SK-N-SH treated with all-trans-retinoic acid at 6 μM for 48 hours (cell line): Measurements from ENCODE around the gene CPNE7.

Source experiments
- ATAC-seq: fragments of 200-7000 bp; cut with Tn5 transposase; 3 replicates; pipeline ENCODE4 v1.9.1; 2020; ENCODE audit warnings: mild to moderate bottlenecking, moderate library complexity
- BACH2 ChIP-seq: fragments of 250-450 bp; sonication (Bioruptor Pico); IDR thresholded peaks from 2 replicates; pipeline ENCODE4 v1.9.0; 2021; ENCODE audit warnings: mild to moderate bottlenecking, borderline replicate concordance
- CSDC2 ChIP-seq: fragments of 250-450 bp; sonication (Bioruptor Pico); IDR thresholded peaks from 2 replicates; pipeline ENCODE4 v1.5.0; 2020; ENCODE audit warnings: mild to moderate bottlenecking, moderate library complexity
- CSRNP3 ChIP-seq: fragments of 250-450 bp; sonication (Bioruptor Pico); IDR thresholded peaks from 2 replicates; pipeline ENCODE4 v1.5.1; 2021; ENCODE audit warnings: mild to moderate bottlenecking, moderate library complexity
- GLIS3 ChIP-seq: fragments of 250-450 bp; sonication (Bioruptor Pico); IDR thresholded peaks from 2 replicates; pipeline ENCODE4 v1.5.0; 2020; ENCODE audit warnings: mild to moderate bottlenecking, moderate library complexity
- ISL1 ChIP-seq: fragments of 250-450 bp; sonication (Bioruptor Pico); IDR thresholded peaks from 2 replicates; pipeline ENCODE4 v2.1.2; 2022; ENCODE audit warnings: mild to moderate bottlenecking, moderate library complexity
- OSR1 ChIP-seq: fragments of 250-450 bp; sonication (Bioruptor Pico); IDR thresholded peaks from 2 replicates; pipeline ENCODE4 v1.8.0; 2022; ENCODE audit warnings: moderate library complexity, mild to moderate bottlenecking, inconsistent platforms
- PATZ1 ChIP-seq: fragments of 250-450 bp; sonication (Bioruptor Pico); IDR thresholded peaks from 2 replicates; pipeline ENCODE4 v1.8.0; 2020; ENCODE audit warnings: mild to moderate bottlenecking, moderate library complexity, borderline replicate concordance
- PPARA ChIP-seq: fragments of 250-450 bp; sonication (Bioruptor Pico); IDR thresholded peaks from 2 replicates; pipeline ENCODE4 v1.5.0; 2020; ENCODE audit warnings: mild to moderate bottlenecking, borderline replicate concordance
- RARB ChIP-seq: fragments of 250-450 bp; sonication (Bioruptor Pico); IDR thresholded peaks from 2 replicates; pipeline ENCODE4 v1.8.0; 2021; ENCODE audit warnings: mild to moderate bottlenecking, moderate library complexity
- SNAI2 ChIP-seq: fragments of 250-450 bp; sonication (Bioruptor Pico); IDR thresholded peaks from 2 replicates; pipeline ENCODE4 v1.5.0; 2020; ENCODE audit warnings: mild to moderate bottlenecking, moderate library complexity
- TCF4 ChIP-seq: fragments of 250-450 bp; sonication (Bioruptor Pico); IDR thresholded peaks from 2 replicates; pipeline ENCODE4 v1.8.0; 2021; ENCODE audit warnings: mild to moderate bottlenecking, moderate library complexity, borderline replicate concordance
- TOX ChIP-seq: fragments of 250-450 bp; sonication (Bioruptor Pico); IDR thresholded peaks from 2 replicates; pipeline ENCODE4 v1.8.0; 2021; ENCODE audit warnings: mild to moderate bottlenecking, moderate library complexity, borderline replicate concordance
- ZC3H10 ChIP-seq: fragments of 250-450 bp; sonication (Bioruptor Pico); IDR thresholded peaks from 2 replicates; pipeline ENCODE4 v1.5.1; 2021; ENCODE audit warnings: mild to moderate bottlenecking, moderate library complexity
- ZFP3 ChIP-seq: fragments of 250-450 bp; sonication (Bioruptor Pico); IDR thresholded peaks from 2 replicates; pipeline ENCODE4 v1.5.0; 2020; ENCODE audit warnings: mild to moderate bottlenecking, moderate library complexity
- ZFP30 ChIP-seq: fragments of 450-650 bp; formaldehyde crosslinking; IDR thresholded peaks from 2 replicates; pipeline ENCODE4 v1.5.0; 2022; ENCODE audit warnings: mild to moderate bottlenecking, moderate library complexity
- ZNF70 ChIP-seq: fragments of 450-650 bp; formaldehyde crosslinking; IDR thresholded peaks from 2 replicates; pipeline ENCODE4 v1.5.0; 2020; ENCODE audit warnings: mild to moderate bottlenecking, moderate library complexity
- ZNF8 ChIP-seq: fragments of 450-650 bp; formaldehyde crosslinking; IDR thresholded peaks from 2 replicates; pipeline ENCODE4 v1.5.0; 2020; ENCODE audit warnings: mild to moderate bottlenecking, moderate library complexity
- TF ChIP-seq, protein P1 (sequence below): fragments of 250-450 bp; sonication (Bioruptor Pico); IDR thresholded peaks from 2 replicates; pipeline ENCODE4 v1.5.0; 2020; ENCODE audit warnings: mild to moderate bottlenecking, moderate library complexity

The CPNE7 gene

DNA sequence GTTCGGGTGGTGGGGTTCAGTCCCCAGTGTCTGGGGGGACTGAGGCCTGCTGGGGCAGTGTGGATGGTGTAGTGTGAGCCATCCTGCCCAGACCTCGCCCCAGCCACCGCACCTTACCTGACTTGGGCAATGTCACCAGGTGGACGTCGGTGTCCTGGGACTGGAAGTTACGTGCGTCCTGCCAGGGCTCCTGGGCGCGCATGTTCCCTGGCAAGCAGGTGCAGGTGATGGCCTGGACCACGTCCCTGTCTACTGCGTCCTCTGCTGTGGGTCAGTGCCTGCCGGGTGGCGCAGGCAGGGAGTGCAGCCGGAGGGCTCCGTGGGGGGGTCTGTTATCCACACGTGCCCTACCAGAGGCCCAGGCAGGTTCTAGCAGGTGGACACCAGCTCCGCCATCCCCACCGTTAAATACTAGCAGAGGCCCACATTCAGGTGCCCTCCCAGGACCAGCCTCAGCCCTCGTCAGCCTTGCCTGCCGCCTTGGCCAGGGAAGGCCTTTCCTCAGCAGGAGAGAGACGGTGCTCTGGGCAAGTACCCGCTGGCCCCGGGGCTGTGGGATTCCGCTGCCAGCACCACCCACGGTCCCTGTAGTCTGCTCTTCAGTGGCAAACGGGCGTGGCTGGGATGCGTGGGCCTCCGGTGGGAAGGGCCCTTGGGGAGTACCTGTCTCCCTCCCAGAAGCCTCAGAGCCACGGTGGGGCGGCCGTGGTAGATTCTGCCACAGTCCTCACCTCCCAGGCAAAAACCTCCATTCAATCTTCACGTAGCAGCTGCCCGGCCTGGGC lies 29.8 kb downstream of the CPNE7 start:
- no peak for ATAC-seq
- TF ChIP-seq ZFP3, result no peak

DNA sequence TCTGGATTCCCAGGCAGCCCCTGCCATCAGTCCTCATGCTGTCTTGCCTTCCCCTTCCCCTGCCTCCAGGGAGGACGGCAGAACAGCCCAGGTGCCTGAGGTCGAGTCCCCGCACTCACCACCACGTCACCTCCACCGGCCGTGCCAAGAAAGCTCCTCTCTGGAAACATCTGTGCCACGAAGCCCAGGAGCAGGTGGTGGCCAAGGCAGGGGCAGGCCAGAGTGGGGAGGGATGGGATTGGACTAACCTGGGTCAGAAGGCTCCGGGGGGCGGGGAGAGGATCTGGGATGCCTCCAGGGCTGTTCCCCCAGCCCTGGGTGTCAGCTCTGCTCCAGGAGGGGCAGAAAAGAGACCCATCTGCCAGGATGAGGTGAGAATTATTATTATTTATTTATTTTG lies 30.4 kb downstream of the CPNE7 start:
- no peak for ATAC-seq
- TF ChIP-seq CSRNP3, result no peak
- TF ChIP-seq PATZ1 (CRISPR knock-in tag), result no peak

DNA sequence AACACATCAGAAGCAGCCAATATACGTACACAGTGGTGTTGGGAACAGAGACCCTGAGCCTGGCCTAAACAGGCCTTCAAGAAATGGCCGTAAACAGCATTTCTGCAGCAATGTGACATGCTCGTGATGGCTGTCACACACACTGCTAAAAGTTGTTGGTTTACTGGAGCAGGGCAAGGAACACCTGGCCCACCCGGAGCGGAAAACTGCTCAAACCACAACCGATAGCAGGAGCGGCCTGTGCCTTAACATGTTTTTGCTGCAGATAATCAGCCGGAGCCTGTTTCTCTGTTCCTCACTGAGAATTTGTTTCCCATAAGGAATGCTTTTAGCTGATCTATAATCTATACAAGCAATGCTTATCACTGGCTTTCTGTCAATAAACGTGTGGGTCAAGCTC lies 31.9 kb downstream of the CPNE7 start:
- no peak for TF ChIP-seq ZNF70 (CRISPR knock-in tag)
- no peak for TF ChIP-seq CSDC2 (CRISPR knock-in tag)
- TF ChIP-seq PATZ1 (CRISPR knock-in tag), result no peak
- no peak for TF ChIP-seq TCF4 (CRISPR knock-in tag)
- TF ChIP-seq, protein P1, sequence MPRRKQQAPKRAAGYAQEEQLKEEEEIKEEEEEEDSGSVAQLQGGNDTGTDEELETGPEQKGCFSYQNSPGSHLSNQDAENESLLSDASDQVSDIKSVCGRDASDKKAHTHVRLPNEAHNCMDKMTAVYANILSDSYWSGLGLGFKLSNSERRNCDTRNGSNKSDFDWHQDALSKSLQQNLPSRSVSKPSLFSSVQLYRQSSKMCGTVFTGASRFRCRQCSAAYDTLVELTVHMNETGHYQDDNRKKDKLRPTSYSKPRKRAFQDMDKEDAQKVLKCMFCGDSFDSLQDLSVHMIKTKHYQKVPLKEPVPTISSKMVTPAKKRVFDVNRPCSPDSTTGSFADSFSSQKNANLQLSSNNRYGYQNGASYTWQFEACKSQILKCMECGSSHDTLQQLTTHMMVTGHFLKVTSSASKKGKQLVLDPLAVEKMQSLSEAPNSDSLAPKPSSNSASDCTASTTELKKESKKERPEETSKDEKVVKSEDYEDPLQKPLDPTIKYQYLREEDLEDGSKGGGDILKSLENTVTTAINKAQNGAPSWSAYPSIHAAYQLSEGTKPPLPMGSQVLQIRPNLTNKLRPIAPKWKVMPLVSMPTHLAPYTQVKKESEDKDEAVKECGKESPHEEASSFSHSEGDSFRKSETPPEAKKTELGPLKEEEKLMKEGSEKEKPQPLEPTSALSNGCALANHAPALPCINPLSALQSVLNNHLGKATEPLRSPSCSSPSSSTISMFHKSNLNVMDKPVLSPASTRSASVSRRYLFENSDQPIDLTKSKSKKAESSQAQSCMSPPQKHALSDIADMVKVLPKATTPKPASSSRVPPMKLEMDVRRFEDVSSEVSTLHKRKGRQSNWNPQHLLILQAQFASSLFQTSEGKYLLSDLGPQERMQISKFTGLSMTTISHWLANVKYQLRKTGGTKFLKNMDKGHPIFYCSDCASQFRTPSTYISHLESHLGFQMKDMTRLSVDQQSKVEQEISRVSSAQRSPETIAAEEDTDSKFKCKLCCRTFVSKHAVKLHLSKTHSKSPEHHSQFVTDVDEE, result no peak
- no peak for TF ChIP-seq ZNF8 (CRISPR knock-in tag)
- no peak for TF ChIP-seq SNAI2 (CRISPR knock-in tag)
- no peak for TF ChIP-seq ZC3H10 (CRISPR knock-in tag)
- no peak for TF ChIP-seq TOX (CRISPR knock-in tag)
- no peak for TF ChIP-seq CSRNP3
- no peak for TF ChIP-seq ISL1 (CRISPR knock-in tag)
- TF ChIP-seq GLIS3 (CRISPR knock-in tag), result no peak
- TF ChIP-seq BACH2 (CRISPR knock-in tag), result no peak
- no peak for TF ChIP-seq ZFP30 (CRISPR knock-in tag)
- TF ChIP-seq ZFP3, result no peak
- ATAC-seq, result no peak

GRCh38 chr16:89607937-89608740 lies 32.6 kb downstream of the CPNE7 start:
- ATAC-seq, result no peak
- TF ChIP-seq, protein P1, result no peak
- TF ChIP-seq PPARA (CRISPR knock-in tag), result no peak
- no peak for TF ChIP-seq TOX (CRISPR knock-in tag)
- TF ChIP-seq OSR1 (CRISPR knock-in tag), result no peak
- TF ChIP-seq GLIS3 (CRISPR knock-in tag), result no peak
- TF ChIP-seq ISL1 (CRISPR knock-in tag), result no peak
- no peak for TF ChIP-seq ZC3H10 (CRISPR knock-in tag)
- no peak for TF ChIP-seq RARB (CRISPR knock-in tag)
- TF ChIP-seq TCF4 (CRISPR knock-in tag), result no peak
- no peak for TF ChIP-seq ZNF70 (CRISPR knock-in tag)
